GM15510 (cell line): ENCODE results near the gene KRTAP5-10.

ENCODE experiments used
- POLR2A ChIP-seq: IDR thresholded peaks from 3 replicates; pipeline ENCODE4 v1.6.1; 2011; ENCODE audit warnings: borderline replicate concordance; ENCODE audit not compliant: insufficient read length; ENCODE audit errors: extremely low read depth

KRTAP5-10 gene

GRCh38 chr11:71539017-71539416 is 26.3 kb upstream of the KRTAP5-10 start:
- no peak for TF ChIP-seq POLR2A

- TF ChIP-seq POLR2A: no peak
Measured at GRCh38 chr11:71542382-71542781, 23.0 kb upstream of the KRTAP5-10 start.

- TF ChIP-seq POLR2A: no peak
Measured at GRCh38 chr11:71542879-71543777, 22.2 kb upstream of the KRTAP5-10 start.

- TF ChIP-seq POLR2A: no peak
Measured at GRCh38 chr11:71543866-71544265, 21.5 kb upstream of the KRTAP5-10 start.

- TF ChIP-seq POLR2A: no peak
Measured at GRCh38 chr11:71544525-71545214, 20.7 kb upstream of the KRTAP5-10 start.

- TF ChIP-seq POLR2A: no peak
Measured at GRCh38 chr11:71545405-71545966, 19.9 kb upstream of the KRTAP5-10 start.

GRCh38 chr11:71548120-71548519 is 17.2 kb upstream of the KRTAP5-10 start, which contains the start of gene KRTAP5-9:
Gene KRTAP5-9 (plus strand): TSS chr11:71548420. CDS start chr11:71548658, 238 bp downstream.
- TF ChIP-seq POLR2A: no peak

GRCh38 chr11:71548716-71549151 is 16.6 kb upstream of the KRTAP5-10 start:
- TF ChIP-seq POLR2A: no peak

- no peak for TF ChIP-seq POLR2A
Measured at GRCh38 chr11:71551711-71552110, 13.7 kb upstream of the KRTAP5-10 start.

GRCh38 chr11:71554996-71555395 is 10.4 kb upstream of the KRTAP5-10 start:
- TF ChIP-seq POLR2A: no peak

- no peak for TF ChIP-seq POLR2A
Measured at GRCh38 chr11:71555508-71555907, 9.9 kb upstream of the KRTAP5-10 start.

- no peak for TF ChIP-seq POLR2A
Measured at GRCh38 chr11:71556018-71556417, 9.3 kb upstream of the KRTAP5-10 start.

- TF ChIP-seq POLR2A: no peak
Measured at GRCh38 chr11:71557257-71557656, 8.1 kb upstream of the KRTAP5-10 start.

- TF ChIP-seq POLR2A: no peak
Measured at GRCh38 chr11:71558996-71559395, 6.4 kb upstream of the KRTAP5-10 start.

- TF ChIP-seq POLR2A: no peak
Measured at GRCh38 chr11:71562120-71562519, 3.2 kb upstream of the KRTAP5-10 start.

GRCh38 chr11:71563406-71563805 is 2.0 kb upstream of the KRTAP5-10 start:
- no peak for TF ChIP-seq POLR2A

- TF ChIP-seq POLR2A: no peak
Measured at GRCh38 chr11:71564430-71564829, 933 bp upstream of the KRTAP5-10 start.
